Bone marrow (tissue), 2 donors: ENCODE data around the gene BMF.

ENCODE experiments used
- DNase-seq, 2 donors: peaks; one replicate each; lab custom pipeline; 2025; lab: John Stamatoyannopoulos, UW

The BMF gene

DNA sequence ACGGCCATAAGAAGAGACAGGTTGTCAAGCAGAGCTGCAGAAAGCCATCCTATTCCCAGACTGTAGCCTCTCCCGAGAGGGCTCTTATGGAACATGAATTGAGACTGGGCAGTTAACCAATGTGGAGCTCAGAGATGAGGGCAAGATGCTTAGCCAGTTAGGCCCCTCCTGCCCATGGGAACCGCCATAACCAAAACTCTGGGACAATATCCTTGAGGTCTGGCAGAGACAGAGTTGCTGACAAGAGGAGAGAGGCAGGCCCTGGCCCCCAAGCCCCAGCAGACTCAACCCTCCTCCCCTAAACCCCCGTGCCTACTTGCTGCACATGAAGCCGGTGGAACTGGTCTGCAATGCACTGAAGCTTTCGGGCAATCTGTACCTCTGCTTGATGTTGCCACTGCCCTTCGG, 4.8 kb downstream of the BMF start:
- no peak for DNase-seq

DNA sequence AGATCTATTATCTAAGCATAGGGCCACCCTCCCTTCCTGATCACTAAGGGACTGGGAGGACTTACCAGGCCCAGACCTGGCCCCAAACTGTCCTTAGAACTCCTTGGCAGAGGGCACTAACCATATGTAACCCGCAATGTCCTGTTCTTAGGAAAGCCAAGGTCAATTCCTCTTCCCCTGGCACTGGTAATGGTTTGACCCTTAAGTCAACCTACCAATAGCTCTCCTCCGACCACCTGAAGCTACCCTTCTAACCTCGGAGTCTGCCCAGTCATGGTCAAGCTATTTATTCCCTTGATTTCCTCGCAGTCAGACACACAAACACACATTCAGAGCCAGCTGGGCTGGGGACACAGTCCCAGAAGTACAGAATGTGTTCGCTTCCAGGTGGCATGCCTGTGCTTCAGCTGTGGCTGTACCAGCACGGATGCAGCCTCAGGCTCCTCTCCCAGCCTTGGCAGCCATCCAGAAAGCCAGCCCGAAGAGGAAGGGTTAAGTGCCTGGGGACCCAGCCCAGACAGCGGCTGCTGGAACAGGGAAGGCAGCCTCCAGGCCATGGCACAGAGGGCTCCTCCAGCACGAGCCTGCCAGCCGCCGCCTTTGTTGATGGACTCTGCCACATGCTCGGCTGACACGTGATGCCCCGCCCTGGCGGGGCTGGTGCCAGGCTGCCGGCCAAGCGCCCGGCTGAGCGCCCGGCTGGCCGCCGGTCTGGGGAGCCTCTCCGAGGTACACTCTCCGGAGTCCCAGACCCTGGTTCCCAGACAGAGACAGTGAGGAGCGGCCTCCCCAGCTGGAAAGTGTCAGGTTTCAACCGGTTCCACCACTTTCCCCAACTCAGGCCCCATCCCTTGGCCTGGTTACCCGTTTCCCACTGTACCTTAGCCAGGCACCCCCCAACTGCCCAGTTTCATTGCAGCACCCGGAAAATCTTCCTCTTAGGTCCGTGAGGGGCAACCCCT, 5.5 kb downstream of the BMF start:
- DNase-seq = no peak

DNA sequence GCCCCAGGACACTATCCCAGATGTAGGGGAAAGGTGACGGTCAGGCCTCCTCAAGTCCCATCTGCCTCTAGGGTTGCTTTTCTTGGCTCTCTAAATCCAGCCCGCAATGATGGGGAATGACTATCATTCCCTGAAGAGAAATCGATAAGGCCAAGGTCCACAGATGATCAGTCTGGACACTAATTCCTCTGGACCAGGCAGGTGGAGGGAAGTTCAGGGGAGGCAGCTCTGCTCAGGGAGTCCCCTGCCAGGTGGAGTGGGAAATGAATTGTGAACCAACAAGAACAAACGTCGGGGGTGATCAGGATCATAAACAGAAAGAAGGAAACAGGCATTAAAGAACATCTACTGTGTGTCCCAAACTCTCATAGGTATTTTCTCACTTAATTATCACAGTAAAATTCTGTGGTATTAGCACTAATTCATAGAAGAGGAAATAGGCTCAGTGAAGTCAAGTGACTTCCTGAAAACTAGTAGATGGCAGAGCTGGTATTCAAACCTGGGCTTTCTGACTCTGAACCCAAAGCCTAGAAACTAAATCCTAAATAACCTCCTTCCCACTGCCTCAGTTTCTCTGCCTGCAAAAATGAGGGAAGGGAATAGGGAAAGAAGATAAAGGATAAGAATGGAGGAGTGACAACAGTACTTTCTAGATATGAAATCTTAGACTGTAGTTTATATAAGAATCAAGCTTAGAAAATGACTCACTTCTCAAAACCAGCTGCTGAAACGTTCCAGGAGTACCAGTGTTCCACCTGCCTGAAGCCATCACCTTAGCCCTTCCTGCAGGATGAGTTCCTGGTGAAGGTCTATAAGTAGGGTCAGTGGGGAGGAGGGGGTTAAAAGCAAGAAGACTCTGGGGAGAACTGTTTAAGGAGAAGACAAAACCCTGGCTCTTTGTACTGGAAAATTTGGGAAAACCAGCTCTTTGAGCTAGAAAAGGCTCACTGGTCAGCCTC, 7.5 kb downstream of the BMF start:
- peak in 1 of 2 donors; percentile 20 for DNase-seq

DNA sequence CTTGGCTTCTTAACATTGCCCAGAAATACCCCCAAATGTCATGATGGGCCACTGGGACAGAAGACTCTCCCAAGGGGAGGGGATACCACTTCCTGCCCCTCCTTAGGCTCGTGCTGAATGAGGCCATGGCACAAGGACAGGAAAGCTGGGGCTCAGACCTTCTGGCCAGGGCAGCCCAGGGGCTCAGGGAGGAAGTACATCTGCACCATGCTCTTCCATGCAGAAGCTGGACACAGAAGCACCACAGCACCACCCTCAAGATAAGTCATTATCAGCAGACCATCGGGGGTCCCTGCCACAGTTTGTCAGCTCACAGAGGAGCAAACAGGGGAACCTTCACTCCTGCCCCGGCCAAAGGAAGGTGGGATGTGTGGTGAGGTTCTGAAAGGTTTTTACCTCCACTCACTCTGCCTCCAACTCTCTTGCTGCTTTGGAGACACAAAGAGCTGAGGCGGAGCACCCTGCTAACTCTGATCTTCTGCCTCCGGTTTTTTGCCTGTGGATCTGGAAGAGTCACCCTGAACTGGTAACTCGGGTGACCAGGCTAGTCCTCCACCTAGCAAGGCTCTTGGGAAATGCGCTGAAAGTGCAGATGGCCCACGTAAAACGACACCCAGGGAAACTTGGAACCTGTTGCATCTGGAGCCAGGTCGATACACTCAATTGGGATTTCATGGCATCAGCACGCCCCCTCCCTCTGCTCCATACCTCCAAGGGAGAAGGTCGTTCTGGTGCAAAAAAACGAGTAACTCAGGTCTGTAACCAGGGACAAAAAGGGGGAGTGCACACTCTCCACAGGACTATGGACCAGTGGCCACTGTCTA, 8.3 kb downstream of the BMF start:
- no peak for DNase-seq

DNA sequence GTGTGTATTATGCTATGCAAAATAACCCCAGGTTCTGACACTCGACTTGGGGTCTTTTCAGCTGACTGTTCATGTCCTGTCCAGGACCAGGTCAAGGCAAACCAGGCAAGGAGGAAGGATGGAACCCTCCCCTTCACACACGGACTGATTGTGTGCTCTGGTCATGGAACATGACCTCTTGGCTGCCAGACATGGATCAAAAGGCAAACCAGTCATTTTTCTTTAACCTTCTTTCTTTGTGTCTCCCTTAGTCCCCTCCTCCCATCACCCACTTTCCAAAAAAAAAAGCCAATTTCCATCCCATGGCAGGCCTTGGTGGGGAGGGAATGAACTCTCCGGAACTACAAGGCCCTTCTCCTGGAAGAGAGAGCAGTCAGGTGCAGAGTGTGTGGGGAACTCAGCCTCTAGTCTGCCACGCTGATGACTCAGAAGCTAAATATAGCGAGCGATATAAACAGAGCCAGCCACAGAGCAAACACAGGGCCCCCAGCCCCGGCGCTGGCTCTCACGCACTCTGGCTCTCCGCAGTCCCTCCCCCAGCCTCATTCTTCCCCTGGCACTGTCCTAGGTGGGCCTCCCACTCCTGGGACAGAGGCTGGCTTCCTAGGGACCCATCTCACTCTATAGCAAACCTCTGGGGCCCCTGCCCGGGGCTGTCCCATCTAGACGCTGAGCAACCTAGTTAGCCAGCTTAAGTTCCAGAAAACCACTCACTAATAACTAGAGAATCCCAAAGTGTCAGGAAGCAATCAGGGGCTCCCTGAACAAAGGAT, 10.0 kb downstream of the BMF start:
- DNase-seq = peak; percentile 25 to 96

DNA sequence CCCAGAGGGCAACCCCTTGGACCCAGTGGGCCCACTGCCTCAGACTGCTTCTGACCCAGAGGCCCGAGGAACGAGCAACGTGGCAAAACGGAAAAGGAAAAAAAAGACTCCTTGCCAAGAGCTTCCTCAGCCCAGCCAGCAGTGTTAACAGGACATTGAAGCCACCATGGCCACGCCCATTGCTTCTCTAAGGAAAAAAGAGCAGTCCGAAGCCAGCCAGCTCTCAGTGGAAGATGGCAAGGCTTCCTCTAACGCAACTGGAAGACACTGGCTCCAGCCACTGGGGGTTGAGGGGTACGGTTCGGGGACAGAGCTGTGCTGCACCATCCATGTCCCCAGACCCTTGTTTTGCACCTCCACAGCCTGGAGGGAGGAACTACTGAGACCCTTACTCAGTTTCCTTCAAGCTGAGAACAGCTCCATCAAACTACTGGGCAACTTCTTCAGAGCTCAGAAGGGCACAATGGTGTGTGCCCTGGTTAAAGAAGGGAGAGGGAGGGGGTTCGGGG, 10.7 kb downstream of the BMF start:
- DNase-seq = no peak

DNA sequence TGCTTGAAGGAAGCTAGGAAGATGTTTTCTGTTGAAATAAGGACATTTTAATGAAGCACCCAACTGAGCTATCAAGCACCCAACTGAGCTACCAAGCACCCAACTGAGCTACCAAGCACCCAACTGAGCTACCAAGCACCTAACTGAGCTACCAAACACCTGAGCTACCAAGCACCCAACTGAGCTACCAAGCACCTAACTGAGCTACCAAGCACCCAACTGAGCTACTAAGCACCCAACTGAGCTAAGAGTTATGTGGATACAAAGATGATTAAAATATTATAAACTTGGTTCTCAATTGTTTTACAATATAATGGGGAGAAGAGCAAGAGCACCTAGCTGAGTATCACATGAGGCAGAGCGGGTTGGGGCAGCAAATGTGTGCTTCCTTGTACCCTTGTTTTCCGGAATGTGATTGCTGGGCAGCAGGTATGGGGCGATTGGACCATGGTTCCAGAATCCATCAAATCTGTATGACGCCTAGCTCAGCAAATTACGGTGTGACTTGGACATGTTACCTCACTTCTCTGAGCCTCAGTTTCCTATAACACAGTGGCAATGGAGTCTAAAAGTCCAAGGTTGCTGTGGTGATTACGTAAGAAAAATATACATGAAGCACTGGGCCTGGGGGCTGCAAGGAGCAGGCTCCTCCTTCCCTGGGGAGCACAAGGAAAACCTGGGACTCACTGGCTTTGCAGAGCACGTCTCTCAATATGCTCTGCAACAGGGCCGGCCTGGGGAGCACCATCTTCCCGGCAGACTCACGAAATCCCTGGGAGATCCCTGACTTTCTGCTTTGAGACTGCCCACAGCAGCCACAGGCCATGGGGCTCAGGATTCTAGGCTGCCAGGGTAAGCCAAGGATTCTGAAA, 11.3 kb downstream of the BMF start:
- DNase-seq = no peak

DNA sequence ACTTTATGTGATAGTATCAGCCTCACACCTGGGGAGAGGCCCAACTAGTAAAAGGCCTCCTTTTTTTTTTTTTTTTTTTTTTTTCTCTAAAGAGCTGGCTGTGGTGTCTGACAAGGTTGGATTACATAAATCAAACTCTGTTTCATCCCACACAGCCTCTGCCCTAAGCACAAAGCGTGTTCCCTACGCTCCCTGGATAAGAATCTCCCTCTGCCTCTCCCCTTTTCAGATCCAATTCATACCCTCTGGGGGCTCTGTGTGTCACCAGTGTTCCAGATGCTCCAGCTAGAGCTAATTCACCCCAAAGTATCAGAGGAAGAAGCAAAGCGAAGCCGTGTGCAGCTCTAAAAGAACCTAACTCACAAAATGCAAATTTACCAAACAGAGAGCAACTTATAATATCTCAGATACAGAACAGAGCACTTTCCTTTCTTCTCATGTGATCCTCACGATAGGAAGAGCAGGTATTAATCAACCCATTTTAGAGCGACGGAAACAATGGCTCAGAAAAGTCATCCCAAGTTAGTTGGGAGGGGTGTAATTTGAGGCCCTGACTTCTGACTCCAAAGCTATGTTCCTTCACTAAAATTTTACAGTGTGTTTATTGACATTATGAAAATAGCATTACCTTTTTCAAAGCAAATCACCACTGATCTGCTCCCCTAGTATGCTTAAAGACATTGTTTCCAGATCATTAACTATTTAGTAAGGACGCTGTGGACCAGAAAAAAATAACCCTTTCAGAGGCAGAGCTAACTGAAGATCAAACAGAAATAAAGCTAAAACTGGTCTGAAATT, 12.4 kb downstream of the BMF start:
- no peak for DNase-seq

DNA sequence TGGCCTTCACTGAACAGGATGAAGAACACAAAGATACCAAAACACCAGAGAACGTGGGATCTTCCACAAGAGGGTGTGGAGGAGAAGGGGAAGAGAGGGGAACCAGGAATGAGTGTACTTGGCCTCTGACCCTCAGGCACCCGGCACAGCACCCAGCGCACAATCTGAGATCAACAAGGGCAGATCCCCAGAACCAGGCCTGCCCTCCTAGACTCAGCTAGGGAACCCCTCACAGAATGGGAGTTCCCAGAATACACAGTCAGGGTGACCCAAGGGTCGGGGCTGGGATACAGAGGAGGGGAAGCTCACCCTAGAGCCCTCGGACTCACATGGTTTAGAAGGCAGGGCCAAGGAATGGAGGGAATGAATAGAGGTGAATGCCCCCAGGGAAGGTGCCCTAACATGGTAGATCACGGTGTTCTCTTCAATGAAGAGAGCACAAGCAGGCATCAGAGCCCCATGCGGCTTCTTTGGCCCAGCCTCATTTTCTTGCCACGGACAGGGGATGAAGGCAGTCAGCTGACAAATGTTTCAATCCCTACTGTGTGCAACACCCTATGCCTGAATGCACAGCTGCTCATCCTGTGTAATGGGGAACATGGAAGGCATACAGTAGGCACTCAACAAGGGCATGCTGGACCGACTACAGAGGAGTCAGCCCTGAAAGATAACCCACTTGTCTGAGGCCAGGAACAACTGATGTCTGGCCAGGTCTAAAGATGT, 13.1 kb downstream of the BMF start:
- no peak for DNase-seq

DNA sequence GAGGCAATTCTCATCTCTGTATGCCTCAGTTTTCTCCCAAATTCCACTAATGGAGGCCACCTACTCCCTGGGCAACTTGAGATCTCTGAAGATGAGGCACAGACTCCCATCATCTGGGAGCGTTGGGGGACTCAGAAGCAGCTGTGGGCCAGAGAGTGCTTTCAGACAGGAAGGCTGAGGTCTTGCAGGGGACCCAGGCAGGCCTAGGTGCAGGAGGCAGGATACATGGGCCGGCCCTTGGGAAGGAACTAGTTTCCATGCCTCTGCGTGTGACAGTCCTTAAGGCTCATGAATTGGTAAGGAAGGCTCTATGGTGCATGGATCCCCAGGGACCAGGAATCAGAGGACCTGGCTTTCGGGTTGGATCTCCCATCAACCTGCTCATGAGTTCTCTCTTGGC, 14.5 kb downstream of the BMF start:
- no peak for DNase-seq

DNA sequence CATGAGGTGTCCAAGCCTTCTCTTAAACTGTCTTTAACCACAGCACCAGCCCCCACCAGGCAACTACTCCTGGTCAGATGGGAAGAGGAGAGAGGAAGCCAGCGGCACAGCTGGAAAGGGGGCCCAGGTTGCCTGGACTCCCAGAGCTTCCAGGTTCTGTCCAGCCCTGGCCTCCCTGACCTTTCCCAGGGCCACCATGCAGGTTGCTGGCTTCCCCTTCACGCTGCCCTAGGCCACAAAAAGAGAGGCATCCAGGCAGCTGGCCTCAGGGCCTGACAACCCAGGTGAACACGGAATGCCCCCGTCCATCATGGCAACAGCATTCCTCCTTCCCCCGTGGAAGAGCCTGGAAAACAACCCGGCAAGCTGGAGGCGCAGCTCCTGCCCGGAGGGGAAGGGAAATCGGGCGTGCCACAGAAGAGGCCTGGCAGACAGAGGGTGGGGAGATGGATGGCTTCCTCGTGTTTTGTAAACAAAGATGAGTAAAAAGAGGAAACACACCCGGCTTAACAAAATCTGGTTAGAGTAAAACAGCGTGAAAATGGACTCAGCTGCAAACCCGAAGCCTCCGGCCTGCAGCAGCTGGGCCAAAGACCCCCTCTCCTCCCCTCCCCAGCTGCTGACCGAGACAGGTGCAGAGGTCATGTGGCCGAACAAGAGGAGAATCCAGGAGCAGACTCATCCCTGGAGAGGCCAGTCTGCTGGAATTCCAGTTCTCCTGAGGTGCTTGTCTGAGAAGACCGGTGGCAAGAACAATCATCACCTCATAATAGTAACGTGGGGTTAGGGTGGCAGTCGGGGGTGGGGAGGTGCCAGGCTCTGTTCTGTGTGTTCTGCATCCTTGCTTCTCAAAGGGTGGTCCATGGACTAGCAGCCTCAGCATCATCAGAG, 15.5 kb downstream of the BMF start:
- peak in 1 of 2 donors; percentile 57 for DNase-seq

DNA sequence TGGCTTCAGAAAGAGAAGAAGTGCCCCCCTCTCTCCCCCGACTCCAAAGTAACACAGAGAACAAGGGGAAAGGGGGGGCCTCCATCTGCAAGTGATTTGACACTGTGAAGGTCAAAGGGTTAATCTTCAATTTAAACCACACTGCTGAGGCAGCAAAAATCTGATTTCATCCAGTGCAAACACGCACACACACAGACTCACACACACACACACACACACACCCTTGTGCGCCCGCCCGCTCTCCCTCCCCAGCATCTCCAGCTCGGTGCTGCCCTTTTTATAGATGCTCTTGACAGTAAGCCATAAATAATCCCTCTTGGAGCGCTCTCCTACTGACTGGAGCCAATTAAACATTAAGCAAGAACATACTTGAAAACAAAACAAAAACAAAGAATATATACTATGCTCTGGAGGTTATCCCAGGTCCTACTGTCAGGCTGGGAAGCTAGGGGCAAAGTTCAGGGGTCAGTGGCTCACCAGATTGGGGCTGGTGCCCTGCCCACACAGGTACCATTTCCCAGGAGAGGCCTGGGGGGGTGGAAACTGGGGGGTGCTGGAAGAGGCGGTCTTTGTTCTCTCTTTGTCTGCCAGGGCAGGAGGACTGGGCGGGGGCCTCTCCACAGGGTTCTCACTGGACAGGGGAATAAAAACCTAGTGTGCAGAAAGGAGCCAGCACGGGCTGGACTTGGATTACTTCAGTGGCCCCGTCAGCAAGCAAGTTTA, 16.3 kb downstream of the BMF start:
- DNase-seq = no peak

DNA sequence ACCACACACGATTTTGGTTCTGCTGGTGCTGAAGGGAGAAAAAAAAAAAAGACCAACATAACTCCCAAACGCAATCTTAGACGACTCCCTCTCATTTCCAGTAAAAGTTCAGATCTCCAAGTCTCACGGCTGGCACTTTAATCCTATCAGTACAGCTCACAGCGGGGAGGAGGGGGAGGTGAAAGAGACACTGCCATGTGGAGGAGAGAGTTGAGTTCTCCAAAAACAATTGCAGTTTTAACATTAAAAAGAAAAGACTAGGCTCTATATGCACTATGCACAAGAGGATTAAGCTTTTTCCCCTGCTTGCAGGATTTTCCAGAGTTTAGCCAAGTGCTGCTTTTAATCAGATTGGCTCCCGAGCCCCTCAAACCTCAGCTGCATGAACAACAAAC, 16.8 kb downstream of the BMF start:
- no peak for DNase-seq

DNA sequence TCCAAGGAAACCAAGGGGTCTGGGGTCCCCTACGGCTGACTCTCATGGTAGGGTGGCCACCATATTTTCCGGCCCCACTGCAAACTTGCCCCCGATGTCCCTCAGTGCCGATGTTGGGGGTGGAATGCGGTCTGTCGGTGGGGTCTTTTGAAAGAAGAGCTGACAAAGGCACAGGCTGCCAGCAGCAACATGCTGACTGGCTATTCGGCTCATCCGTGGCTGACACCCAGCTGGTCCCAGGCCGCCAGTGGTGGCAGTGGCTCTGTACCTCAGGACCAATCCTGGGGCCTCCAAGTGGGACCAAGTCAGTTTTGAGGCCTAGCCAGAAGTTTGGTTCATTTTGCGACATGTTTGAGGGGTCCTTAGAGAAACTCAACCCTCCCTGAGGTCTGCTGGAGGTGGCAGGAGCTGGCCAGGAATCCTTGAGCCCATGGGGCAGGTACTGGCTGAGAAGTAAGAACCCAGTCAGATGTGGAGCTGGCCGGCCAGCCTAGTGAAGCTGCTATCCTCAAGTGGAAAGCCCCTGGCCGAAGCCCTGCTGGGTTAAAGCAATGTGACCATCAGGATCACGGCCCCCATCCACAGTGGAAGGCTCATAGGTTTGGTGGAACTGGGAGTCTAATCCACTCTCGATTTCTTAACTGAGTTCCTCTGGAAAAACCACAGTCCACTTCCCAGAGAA, 17.8 kb downstream of the BMF start:
- no peak for DNase-seq

DNA sequence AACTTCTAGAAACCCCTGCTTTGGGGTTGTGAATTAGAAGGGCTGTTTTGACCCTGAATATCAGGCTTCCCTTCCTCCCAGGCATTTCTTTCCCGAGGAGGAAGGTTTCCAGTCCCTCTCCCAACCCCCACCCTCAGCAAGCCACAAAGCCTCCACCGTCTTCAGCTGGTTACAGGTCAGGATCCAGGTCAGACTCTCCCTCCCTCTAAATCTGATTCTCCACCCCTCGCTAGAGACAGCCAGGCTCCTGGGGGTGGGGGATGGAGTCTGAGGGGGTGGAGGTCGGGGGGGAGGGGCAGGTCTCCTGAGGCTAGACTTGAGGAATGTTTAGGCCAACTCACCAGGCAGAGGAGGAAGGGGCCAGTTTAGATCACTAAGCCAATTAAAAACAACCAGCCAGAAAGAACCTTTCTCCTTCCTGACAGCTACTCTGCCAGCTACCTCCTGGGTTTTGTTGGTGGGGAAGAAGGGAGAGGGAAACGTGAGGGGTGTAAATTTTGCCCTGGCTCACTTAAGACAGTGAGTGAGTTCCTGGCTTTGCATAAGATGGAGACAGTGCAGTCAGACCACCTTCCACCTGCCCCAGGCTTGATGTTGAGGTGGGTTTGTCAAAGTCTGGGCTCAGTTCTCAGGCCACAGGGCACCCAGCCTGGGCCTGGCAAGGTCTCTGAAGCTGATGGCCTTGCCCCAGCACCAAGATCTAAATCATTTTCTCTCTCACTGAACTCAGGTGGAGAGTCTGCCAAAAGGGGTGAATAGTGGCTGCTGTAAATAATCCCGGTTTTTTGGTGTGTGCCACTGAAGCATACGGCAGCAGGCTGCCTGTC, 19.5 kb downstream of the BMF start:
- DNase-seq = no peak
